ENCODE data around the gene SAPCD1.

SAPCD1 gene

DNA sequence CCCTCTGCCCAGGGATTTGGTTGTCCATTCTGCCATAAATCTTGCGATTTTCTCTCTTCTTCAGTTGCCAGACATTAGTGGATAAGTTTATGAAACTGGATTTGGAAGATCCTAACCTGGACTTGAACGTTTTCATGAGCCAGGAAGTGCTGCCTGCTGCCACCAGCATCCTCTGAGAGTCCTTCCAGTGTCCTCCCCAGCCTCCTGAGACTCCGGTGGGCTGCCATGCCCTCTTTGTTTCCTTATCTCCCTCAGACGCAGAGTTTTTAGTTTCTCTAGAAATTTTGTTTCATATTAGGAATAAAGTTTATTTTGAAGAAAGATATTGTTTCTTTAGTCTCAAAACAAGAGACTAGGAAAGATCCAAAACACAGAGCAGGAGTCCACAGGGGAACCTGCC lies at the start of gene SAPCD1:
SAPCD1 (plus strand) TSS at position 301 of the 400 bp plus-strand sequence. CDS start 399 bp downstream, outside the sequence.
- no peak for DNase-seq (ENCODE audit: low read depth)

DNA sequence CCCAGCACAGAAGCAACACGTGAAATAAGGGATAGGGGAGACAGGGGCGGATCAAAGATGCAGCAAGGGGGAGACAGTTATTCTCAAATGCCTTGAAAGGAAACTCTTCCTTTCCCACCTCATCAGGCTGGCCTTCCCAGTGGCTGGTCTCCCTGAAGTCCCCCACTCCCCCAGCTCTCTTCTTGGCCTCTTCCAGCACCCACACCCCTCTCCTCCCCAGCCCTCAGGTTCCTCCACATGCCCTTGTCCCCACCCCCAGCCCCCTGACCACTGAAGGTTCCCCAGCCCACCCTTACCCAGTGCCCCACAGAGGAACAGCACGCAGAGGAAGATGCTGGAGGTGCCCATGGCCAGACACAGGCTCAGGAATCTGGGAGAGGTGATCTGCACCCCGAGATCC lies 49.0 kb upstream of the SAPCD1 start:
- DNase-seq (ENCODE audit: low read depth): no peak

DNA sequence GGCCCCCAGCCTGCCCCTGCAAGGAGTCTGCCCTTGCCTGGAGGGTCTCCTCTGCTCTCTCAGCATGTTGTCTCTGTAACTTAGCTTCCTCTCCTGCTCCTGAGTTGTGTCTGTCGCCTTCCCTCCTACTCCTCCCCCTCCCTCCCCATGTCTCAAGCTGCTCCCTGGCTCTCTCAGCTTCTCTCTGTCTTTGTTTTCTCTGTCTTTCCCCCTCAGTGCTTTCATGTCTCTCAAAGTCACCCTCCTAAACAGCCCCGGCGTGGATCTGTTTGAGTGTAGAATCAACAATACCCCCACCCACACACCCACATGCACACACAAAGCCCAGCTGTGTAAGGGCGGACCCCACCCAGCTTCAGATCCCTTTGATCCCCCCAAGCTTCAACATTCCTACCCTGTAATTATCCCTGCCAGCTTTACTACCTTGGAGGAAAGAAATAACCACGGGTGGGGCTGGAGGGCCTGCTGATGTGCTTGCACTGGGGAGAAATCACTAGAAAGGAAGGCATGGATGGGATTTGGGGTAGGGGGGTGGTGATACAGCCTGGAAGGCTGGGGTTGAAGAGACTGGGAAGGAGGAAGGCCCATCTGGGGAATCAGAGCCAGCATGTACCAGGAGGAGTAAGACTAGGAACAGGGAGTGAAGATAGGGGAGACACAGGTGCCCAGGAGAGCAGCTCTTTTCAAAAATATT lies 48.3 kb upstream of the SAPCD1 start:
- DNase-seq (ENCODE audit: low read depth): no peak

DNA sequence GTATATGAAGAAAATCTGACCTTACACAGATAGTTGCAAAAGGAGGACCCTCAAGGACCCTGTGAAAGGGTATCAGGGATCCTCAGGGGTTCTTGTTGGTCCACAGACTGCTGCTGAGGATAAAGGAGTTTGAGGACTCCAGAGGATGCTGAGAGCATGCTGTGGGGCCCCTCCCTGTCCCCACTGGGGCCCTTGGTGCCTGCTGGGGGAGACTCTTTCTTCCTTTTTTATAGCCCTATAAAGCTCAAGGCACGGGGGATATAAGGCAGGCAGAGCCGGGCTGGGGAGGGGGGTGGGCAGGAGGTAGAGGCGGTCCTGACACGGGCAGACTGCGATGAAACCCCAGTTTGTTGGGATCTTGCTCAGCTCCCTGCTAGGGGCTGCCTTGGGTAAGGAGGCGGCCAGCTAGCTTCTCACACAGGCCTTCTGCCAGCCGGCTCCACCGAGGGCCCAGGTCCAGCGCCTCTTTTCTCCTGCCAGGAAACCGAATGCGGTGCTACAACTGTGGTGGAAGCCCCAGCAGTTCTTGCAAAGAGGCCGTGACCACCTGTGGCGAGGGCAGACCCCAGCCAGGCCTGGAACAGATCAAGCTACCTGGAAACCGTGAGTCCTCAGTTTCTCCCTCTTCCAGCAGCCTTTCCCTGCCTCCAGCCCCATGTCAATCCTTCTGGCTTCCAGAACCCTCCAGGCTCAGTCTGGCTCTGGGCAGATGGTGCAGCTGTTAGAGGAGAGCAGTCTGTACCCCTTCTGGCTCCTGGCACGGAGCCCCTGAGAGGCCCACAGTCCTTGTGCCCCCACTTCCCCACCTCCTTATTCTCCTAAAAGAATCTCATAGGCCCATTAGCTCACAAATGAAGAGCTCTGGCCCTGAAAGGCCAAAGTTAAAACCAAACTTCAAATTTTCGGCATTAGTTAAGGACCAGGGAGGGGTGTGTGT lies 47.2 kb upstream of the SAPCD1 start, which contains the start of gene LY6G6D:
LY6G6D (plus strand) TSS at position 327 of the 937 bp plus-strand sequence; CDS start at position 335, 8 bp downstream.
- no peak for DNase-seq (ENCODE audit: low read depth)

DNA sequence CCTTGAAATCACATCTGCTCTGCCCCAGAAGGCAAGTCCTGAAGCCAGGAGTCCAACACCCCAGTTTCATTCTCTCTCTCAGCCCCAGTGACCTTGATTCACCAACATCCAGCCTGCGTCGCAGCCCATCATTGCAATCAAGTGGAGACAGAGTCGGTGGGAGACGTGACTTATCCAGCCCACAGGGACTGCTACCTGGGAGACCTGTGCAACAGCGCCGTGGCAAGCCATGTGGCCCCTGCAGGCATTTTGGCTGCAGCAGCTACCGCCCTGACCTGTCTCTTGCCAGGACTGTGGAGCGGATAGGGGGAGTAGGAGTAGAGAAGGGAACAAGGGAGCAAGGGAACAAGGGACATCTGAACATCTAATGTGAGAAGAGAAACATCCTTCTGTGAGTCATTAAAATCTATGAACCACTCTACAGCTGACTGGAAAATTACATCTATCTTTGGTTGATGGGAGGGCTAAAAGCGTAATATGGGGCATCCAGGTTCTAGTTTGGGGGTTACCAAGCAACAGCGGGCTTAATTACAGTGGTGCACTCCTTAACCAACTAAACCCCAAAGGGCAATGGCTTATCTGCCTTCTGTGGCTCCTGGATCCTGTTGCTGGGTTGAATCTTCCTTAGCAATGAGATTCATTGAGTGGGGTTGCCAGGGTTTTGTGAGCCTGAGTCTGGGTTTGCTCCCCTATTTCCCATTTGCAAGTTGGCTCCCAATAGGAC lies 44.8 kb upstream of the SAPCD1 start:
- no peak for DNase-seq (ENCODE audit: low read depth)

GRCh38 chr6:31718265-31718664 lies 44.2 kb upstream of the SAPCD1 start:
- DNase-seq (ENCODE audit: low read depth): no peak

DNA sequence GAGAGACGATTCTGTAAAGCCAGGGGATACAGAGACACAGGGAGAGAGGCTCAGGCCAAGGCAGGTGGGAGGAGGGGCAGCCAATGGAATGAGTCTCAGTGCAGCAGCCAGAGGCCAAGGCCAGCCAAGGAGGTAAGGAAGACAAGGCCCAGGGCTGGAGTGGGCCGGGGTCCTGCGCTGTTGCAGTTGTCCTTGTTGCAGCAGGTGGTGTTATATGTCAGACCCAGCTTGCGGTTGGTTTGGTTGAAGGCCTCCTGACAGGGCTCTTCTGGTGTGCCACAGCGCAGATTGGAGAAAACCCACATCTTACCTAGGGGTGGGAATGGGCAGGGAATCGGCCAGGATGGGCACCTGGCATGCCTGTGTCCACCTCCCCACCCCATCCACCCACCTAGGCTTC lies 43.5 kb upstream of the SAPCD1 start:
- DNase-seq (ENCODE audit: low read depth): no peak

GRCh38 chr6:31720196-31720770 lies 42.2 kb upstream of the SAPCD1 start:
- no peak for DNase-seq (ENCODE audit: low read depth)

DNA sequence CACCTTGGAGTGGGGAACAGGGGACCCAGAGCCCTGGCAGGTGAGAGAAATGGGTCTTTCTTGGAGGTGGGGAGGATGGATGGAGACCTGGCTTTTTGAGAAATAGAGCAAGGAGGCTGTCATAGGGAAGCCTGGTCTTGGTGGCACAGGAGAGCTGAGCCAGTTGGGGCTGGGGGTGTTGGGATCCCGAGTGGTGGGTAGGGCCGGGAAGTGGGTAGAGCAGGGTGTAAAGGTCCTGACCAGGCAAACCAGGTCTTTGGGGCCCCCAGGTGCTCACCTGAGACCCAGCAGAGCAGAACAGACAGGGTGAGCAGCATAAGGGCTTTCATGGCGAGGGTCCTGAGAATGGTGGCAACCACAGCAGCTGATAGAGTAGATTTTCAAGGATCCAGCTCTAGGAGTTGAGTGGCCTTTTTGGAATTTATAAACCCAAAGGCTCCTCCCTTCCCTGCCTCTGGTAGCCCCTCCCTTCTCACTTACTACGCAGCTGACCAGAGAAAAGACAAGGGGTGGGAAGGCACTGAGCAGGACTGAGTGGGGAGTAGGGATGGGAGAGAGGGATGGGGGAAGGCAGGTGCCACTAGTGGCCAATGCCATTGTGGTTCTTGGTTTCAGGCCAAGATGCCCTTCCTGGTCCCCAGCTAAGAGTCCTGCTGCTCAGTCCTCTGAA lies 41.0 kb upstream of the SAPCD1 start, which contains the start of gene LY6G6C:
LY6G6C (minus strand) TSS at position 396 of the 670 bp plus-strand sequence; CDS start at position 329, 67 bp downstream.
- no peak for DNase-seq (ENCODE audit: low read depth)

- DNase-seq (ENCODE audit: low read depth): no peak
These were observed 40.3 kb upstream of the SAPCD1 start for GRCh38 chr6:31722173-31722572.

GRCh38 chr6:31723245-31723979 lies 39.0 kb upstream of the SAPCD1 start, which contains the start of gene MPIG6B:
MPIG6B (plus strand) TSS chr6:31723373; CDS start chr6:31723384, 11 bp downstream.
- DNase-seq (ENCODE audit: low read depth): no peak

DNA sequence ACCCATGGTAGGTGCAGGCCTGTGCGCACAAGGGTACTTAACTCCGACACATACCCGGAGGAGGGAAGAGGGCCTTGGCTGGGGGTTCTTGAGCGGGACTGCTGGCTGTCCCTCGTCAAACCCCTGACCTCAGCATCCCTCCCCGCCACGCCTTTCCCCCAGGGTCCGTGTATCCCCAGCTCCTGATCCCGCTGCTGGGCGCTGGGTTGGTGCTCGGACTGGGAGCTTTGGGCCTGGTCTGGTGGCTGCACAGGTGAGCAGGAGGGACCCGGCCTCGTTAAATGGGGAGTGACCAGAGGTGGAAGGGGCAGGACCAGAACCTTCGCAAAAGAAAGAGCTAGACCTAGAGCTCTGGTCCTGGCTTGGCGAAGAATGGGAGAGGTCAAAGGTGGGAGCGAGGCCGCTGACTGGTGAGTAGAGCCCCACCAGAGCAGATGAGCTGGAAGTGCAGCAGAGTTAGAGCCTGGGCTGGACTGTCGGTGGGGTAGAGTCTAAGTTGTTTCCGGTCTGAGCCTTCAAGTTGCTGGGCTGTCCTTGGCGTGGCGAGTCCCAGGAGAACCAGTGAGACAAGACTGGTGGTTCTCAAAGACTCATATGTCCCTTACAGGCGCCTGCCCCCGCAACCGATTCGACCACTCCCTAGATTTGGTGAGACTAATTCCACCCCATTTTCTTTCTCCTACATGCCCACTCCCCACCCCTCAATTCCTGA lies 38.3 kb upstream of the SAPCD1 start:
- no peak for DNase-seq (ENCODE audit: low read depth)

GRCh38 chr6:31725502-31726350 lies 36.7 kb upstream of the SAPCD1 start:
- no peak for DNase-seq (ENCODE audit: low read depth)

DNA sequence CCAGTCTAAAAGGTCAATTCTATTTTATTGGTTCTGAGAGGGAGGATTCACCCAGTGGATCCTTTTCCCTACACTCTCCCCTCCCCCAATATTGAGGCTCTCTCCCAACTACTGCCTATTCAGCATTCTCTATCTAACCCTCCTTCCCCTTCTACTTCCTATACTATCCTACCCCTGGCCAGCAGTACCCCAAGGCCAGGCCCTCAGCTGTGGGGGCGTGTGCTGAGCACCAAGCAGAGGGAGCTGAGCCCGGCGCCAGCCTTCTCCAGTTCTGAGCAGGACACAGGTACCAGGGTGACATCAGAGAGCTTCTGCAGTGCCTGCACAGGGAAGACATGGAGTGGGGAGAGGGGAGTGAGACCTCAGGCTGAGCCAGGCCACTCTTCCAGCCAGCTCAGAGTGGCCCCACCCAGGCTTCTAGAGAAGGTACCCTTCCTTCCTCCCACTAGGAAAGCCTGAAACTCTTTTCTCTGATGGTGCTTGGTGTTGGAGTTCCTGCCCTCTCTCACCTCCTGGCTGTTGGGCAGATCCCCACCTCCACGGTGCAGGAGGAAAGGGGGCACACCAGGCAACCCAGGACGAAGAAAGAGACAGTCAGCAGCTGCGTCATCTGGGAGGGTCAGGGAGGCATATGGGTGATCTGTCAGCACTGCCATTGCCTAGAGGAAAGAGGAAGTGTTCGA lies 35.3 kb upstream of the SAPCD1 start:
- no peak for DNase-seq (ENCODE audit: low read depth)

GRCh38 chr6:31727717-31728671 lies 34.5 kb upstream of the SAPCD1 start:
- no peak for DNase-seq (ENCODE audit: low read depth)

- DNase-seq (ENCODE audit: low read depth): no peak
These were observed 33.5 kb upstream of the SAPCD1 start, which contains the start of gene DDAH2 for GRCh38 chr6:31728767-31729514. DDAH2 (minus strand) TSS chr6:31729299; CDS start chr6:31729161, 138 bp downstream.

All from stimulated activated CD8-positive, alpha-beta memory T cell treated with anti-CD3 and anti-CD28 coated beads, Interleukin-4, amount 100 ng/mL, for 24 hours (primary cell).